HG02852 (cell line): Measurements from ENCODE around the gene GLRA1.
"Not testable (repeated sequence)": the region's sequence is repeated elsewhere in the genome, so short reads cannot be mapped to it uniquely, and the experiment has no call there.

Experiments
- ATAC-seq: cut with Tn5 transposase; IDR thresholded peaks from one replicate; pipeline ENCODE4 v1.9.1; 2021; ENCODE audit warnings: mild to moderate bottlenecking, moderate library complexity; ENCODE audit not compliant: unreplicated experiment

GLRA1 gene

DNA sequence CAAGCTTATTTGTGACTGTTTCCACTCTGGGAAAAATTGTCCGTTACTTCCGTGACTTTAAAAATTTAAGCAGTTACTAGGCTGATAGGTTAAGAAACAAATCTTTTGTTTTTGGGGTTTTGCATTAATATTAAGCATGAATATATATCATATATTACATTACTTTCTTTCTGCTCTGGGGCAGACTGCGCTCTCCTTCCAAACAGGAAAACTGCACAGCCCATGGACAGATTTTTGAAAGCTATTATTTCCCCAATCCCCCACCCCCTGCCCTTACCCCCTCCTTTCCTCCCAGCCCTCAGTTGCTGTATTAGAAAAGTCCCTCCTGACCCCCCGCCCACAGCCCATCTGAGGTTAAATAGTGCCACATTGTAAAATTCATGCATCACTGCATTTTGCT, 102.5 kb downstream of the GLRA1 start:
- no peak for ATAC-seq

DNA sequence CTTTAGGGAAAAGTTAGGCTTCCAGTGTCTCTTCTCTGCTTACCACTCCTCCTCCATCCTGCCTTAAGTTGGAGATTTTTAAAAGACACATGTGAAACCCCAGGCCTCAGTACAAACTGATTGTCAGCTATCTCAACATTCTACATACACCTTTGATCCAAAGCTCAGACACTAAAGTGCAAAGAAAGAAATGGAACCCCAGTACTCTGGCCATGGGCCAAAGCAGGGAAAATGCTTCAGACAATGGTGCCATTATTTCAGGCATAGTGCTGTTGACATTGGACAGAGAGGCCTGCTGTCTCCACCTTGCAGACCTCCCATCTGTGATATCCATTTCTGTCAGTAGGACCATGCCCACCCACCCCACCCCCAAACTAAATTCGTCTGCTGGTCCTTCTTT, 103.7 kb downstream of the GLRA1 start:
- no peak for ATAC-seq

DNA sequence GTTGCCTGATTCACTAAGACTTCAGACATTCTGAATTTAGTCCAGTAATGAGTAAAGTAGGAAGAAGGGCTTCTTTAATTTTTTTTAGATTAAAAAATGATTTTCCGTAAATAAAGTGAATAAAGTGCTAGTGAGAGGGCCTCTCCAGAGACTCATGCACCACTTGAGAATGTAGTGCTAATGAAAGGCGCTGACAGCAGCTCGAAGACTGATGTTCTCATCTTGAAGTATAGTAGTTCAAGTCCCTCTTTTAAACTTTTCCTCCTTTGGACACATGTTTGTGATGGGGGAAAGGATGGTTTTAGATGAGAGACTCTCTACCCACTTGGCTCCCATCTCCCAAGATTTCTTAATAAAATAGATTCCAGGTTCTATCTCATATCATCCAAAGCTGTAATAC, 104.4 kb downstream of the GLRA1 start:
- no peak for ATAC-seq

DNA sequence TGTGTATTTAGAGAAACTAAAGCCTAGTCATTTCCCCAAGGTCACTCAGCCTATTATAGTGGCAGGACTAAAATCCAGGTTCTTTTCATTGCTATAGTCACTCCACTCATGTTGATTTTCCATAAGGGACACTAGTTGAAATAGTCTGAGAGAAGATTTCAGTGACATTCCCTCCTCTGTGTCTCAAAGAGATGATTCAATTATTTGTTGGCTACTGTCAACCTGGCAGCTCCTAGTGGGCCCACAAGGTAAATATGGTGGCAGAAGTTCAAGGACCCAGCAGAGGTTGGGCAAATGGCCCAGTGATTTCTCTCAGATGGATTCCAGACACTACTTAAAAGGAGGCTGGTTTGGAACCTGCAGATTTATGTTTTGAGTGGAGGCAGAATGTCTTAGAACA, 104.8 kb downstream of the GLRA1 start:
- ATAC-seq: no peak

DNA sequence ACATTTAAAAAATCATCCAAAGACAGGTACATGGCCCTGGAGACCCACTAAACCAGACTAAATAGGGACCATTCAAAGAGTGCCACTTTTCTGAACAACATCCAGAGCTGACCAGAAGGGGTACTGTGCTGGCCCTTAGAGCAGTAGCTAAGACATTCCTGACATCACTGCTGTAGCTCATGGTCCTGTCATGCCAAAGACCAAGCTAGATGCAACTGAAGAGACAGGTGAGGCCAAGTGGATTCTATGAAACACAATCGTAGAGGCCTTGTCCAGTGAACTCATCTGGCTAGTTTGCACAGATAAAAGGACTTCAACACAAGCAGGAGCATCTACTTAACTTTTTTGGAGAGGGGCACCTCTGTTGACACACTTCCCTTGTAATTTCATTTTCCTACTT, 109.6 kb downstream of the GLRA1 start:
- ATAC-seq: no peak

DNA sequence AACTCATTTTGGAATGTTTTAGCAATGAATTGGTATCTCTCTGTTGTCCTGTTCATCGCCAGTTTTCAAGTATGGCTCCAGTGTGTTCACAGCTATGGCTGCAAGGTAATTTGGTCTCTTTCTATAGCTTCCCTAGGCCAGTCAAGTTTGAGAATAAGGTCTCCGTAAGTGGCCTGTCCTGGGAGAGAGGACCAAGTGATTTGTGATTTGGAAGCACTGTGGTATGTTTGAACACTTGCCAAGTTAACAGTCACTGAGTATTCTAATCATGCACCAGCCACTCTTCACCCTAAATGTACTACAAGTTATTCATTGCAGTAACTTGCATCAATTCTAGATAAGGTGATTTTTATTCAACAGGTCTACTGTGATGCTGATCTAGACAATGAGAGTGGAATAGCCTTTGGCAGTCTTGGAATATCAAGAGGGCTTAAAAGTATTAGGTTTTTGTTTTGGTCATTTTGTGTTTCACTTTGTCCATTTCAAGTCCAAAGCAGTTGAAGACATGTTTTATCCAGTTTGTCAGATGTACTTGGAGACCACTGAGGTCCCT, 111.8 kb downstream of the GLRA1 start:
- ATAC-seq: no peak

DNA sequence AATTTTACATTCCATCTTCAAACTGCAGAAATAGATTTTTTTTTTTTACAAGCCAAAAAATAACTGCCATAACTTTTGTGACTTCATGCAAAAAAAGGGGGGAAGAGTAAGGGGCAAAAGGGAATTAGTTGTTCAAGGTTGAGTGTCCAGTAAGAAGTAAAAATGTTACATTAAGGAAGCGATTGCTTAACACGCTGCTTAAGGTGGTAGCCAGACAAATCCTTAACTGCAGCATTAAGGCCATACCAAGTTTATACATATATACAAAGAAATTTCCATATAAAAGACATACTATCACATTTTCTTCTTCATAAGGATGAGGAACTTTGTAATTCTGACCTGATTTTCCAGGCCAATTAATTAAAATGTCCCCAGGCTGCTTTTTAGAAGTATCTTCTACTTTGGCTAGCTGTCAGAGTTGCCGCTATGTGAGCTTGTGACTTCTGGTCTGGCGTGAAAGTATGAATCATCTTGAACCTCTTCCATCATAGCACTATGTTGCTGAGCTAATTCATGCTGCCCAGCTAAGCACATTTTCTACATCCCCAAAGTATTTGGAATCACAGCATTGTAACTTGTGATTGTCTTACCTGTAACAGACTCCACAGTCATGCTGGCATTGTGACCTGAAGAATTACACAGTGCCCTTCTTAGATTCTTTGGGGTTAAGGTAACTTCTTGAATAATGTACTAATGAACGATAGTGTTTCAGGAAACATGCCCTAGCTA, 112.9 kb downstream of the GLRA1 start:
- no peak for ATAC-seq

DNA sequence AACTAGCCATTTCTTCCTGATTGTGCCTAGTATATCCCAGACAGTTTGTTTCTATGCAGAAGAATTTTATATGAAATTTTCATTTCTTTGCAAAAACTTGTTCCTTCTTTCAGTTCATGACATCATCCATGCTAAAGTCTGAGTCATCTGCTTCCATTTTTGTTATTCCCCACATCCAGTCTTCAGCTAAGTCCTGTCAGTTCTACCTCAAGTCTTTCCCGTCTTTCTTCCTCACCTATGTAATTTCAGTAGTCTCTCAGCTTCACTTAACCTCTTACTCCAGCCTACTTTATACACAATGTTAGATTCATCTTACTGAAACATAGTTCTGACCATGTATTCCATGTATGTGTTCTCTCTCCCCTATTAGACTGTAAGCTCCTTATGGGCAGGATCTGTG, 113.8 kb downstream of the GLRA1 start:
- no peak for ATAC-seq

DNA sequence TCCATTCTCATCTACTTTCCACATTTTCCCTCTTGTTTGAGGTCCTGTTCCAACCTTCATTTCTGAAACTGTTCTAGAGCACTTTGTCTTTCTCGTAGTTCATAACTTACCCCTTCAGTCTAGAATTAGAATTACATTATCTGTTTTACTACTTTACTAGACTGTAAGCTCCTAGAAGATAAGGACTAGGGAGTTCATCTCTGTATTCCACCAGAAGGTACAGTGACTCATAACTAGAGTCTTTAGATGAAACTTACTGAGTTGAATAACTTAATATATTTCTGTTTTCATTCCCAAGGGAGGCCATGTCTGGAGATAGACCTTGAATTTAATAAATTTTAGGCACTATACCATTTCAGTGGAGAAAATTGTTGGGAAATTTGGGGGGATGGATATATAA, 114.2 kb downstream of the GLRA1 start:
- ATAC-seq: no peak

DNA sequence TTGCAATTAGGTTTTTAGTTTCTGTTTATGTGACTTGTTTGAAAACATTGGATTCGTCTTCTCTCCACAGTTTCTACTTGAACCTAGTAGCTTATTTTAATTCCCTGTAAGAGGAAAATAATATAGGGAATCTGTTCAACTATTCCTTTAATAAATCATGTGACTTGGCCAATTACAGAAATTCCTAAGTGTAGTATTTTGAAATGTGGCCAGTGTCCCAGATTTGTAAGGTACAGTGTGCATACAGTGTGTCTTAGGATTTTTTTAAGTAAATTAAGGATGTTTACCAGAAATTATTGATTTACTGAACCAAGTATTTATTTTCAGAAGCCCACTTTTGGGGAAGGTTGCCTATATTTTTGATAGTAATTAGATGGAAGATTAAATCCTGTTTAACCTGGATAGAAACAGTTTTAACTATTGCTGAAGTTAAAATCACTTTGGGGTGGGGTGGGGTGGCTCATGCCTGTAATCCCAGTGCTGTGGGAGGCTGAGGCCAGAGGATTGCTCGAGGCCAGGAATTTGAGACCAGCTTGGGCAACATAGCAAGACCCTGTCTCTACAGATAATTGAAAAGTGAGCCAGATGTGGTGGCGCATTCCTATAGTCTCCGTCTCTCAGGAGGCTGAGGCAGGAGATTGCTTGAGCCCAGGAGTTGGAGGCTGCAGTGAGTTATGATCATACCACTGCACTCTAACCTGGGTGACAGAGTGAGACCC, 116.0 kb downstream of the GLRA1 start:
- ATAC-seq: no peak

DNA sequence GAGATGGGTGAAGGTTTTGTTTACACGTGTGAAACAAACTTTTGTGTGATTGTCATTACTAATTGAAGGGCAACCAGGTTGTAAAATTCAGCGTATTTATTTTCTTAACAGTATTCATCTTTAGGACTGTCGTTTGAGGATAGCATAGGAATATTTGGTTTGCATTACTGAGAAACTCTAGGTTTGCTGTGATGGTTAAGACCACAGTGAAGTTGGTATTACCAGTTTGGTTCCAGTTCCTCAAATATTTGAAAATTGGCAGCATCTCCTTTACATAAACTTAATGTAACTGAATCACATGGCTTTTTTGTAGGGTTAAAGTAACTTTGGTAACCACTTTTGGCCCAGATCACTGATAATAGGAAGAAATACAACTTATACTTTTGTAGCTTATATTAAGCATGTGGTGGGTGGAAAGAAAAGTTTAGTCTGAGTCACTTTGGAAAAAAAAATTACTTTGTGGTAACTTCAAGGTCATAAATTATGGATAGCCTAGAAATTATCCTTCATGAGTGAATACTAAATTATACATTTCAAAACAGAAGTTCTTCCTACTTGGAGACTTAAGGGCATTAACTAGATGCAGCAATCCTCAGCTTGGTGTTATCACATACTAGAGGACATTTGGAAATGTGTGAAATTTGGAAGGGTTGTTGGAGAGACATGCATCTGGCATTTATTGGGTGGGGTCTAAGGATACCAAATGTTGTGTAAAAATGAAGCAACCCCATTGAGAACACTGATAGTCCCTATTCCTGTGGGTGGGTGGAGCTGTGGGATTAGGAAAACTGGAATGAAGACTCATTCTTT, 119.0 kb downstream of the GLRA1 start:
- no peak for ATAC-seq

DNA sequence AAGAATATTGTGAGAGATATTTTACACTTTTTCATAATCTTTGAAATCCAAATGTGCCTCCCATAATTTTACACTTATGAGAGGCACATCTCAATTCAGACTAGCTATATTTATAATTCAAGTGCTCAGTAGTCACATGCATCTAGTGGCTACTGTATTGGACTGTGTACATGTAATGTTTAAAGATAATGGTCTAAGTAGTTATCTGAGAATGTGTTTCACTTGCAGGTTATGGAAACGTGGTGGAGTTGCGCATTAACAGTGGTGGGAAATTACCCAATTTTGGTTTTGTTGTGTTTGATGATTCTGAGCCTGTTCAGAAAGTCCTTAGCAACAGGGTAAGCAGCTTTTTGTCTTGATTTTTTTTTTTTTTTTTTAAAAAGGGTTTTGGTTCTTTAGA, 124.1 kb downstream of the GLRA1 start:
- ATAC-seq: no peak

DNA sequence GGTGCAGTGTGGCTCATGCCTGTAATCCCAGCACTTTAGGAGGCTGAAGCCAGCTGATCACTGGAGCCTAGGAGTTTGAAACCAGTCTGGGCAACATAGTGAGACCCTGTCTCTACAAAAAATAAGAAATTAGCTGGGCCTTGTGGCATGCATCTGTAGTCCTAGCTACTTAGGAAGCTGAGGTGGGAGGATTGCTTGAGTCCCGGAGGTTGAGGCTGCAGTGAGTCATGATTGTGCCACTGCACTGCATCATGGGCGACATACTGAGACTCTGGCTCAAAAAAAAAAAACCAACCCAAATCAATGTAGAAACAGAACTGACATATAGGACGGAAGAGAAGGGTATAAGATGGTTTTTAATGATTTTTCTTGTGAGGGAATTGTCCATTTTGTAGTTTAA, 125.2 kb downstream of the GLRA1 start:
- ATAC-seq: no peak

DNA sequence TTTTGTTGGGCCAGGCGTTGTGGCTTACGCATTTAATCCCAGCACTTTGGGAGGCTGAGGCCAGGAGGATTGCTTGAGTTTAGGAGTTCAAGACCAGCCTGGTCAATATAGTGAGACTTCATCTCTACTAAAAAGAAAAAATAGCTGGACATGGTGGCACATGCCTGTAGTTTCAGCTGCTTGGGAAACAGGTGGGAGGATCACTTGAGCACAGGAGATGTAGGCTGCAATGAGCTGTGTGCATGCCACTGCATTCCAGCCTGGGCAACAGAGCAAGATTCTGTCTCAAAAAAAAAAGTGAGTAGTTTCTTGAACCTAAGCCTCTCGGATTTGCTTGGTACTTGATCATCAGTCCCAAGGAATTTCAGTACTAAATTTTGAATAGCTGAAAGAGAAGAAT, 126.0 kb downstream of the GLRA1 start:
- ATAC-seq: no peak

DNA sequence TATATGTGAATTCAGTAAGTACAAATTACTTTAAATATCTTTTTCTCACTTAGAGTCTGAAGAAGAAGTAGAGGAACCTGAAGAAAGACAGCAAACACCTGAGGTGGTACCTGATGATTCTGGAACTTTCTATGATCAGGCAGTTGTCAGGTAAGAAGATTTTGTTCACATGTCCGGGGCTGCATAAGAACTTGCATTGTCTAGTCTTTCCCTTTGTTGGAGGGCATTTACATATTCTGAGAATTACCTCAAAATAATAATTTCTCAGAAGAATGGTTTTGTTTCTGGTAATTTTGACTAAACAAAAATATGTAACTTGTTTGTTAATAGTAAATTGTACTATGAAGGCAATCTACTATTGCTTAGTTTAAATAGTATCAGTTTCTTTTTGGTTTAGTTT, 129.2 kb downstream of the GLRA1 start:
- no peak for ATAC-seq

DNA sequence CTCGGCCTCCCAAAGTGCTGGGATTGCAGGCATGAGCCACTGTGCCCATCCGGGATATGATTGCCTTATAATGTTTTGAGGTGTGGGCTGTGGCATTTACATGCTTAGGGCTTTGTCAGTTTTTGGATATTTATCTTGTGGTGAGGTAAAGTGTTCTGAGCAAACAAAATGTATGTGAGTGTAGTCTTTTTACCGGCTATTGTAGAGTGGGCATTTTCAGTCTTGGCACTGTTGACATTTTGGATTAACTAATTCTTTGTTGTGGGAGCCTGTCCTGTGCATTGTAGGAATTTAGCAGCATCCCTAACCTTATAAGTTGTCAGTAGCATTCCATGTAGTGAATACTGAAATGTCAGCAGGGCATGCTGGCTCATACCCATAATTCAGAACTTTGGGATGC, 131.3 kb downstream of the GLRA1 start:
- no peak for ATAC-seq

DNA sequence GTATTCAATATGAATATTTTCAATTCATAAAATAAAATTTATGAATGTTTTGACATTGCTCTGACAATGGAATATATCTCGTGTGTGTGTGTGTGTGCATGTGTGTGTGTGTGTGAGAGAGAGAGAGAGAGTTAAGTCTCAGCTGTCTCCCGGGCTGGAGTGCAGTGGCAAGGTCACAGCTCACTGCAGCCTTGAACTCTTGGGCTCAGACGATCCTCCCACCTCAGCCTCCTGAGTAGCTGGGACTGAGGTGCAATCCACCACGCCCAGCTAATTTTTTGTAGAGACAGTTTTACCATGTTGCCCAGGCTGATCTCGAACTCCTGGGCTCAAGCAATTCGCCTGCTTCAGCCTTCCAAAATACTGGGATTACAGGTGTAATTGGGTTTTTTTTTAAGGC, 136.8 kb downstream of the GLRA1 start:
- ATAC-seq: no peak

DNA sequence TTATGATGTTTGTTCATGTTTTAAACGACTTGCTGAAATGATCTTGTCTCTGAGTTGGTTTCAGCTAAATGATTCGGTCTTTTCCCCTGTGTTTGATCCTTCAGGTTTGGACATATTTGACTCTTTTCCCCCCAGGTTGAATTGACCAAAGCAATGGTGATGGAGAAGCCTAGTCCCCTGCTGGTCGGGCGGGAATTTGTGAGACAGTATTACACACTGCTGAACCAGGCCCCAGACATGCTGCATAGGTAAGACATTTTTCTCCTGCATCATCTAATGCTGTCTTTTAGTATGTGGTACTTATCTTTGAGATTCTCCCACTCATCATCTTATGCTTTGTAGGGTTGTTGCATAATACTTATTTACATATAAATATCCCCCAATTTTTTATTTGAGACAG, 138.2 kb downstream of the GLRA1 start:
- ATAC-seq: no peak

DNA sequence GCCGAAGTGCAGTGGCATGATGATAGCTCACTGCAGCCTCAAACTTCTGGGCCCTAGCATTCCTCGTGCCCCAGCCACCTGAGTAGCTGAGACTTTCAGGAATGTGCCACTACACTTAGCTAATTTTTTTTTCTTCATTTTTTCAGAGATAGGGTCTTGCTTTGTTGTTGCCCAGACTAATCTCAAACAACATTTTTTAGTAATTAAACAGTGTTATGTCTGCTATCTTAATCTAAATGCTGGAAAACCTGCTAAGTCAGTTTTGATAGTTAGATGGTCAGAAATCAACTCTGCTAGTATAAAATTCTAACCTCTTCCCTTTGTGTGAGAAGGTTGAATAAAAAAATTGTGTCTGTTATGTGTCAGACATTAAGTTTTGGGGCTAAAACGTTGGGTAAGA, 140.5 kb downstream of the GLRA1 start:
- ATAC-seq: no peak

DNA sequence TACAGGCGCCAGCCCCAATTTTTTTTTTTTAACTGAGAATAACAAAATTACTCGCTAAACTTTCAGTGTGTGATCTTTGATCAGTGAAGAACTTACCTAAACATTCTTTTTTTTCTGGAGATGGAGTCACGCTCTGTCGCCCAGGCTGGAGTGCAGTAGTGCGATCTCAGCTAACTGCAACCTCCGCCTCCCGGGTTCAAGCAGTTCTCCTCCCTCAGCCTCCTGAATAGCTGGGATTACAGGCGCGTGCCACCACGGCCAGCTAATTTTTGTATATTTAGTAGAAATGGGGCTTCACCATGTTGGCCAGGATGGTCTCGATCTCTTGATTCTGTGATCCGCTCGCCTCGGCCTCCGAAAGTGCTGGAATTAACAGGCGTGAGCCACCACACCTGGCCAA, 141.0 kb downstream of the GLRA1 start:
- not testable (repeated sequence) for ATAC-seq

DNA sequence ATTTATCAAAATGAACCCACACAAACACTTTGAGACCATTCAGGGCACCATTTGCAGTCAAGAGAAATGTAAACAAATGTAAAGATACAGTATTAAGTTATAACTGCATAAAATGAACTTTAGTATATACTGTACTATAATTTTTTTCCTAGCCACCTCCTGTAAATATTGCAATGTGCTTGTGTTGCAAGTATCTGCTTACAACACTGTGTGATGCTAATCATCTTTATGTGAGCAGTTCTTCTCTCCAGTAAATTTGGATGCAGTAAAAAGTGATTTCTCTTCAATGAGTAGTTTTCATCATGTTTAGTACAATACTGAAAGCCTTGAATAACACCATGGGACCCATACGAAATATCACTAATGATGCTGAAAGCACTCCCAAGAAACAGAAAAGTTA, 143.4 kb downstream of the GLRA1 start:
- no peak for ATAC-seq

DNA sequence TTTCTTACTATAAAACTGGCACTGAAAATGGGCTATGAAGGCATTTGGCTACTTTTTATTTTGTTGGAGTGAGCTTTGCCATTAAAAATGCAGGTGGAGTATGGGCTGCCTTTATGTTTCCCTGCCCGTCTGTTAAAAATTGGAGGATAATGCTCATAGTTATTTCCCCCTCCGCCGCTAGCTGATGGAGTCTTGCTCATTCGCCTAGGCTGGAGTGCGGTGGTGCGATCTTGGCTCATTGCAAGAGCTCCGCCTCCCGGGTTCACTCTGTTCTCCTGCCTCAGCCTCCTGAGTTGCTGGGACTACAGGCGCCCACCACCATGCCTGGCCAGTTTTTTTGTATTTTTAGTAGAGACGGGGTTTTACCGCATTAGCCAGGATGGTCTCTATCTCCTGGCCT, 144.3 kb downstream of the GLRA1 start:
- ATAC-seq: no peak
